Activated CD4-positive, alpha-beta T cell treated with anti-CD3 and anti-CD28 coated beads for 36 hours (primary cell): ENCODE results near the gene MPRIP. TPM values are rescaled to one million over a fixed set of nuclear protein-coding genes. Genes with fewer than 3 reads are reported as not detected.

ENCODE experiments used
- ATAC-seq: fragments of 200-7000 bp; cut with Tn5 transposase; one replicate; pipeline ENCODE4 v1.10.0; 2021; ENCODE audit warnings: mild to moderate bottlenecking, moderate library complexity
- CTCF ChIA-PET: fragments of 350-600 bp; sonication (Branson Sonifier 250); formaldehyde crosslinking; loops from one replicate; lab custom pipeline; 2021; ENCODE audit warnings: antibody characterized with exemption; lab: Charles Lee
- POLR2A ChIA-PET: fragments of 350-600 bp; sonication (Branson Sonifier 250); formaldehyde crosslinking; loops from one replicate; lab custom pipeline; 2021; ENCODE audit warnings: antibody characterized with exemption, inconsistent platforms; lab: Charles Lee
- DNase-seq: peaks from one replicate; pipeline ENCODE4 v3.0.0-alpha.2; 2020
- H3K27ac Mint-ChIP-seq: one replicate; pipeline ENCODE4 v1.8.0; 2021; ENCODE audit warnings: mixed read lengths
- H3K27me3 Mint-ChIP-seq: one replicate; pipeline ENCODE4 v1.8.0; 2021; ENCODE audit warnings: mixed read lengths
- H3K36me3 Mint-ChIP-seq: one replicate; pipeline ENCODE4 v1.8.0; 2021; ENCODE audit warnings: low read depth, mixed read lengths
- H3K4me1 Mint-ChIP-seq: one replicate; pipeline ENCODE4 v1.8.0; 2021; ENCODE audit warnings: mixed read lengths
- H3K4me3 Mint-ChIP-seq: one replicate; pipeline ENCODE4 v1.8.0; 2021; ENCODE audit warnings: mild to moderate bottlenecking, moderate library complexity, mixed read lengths
- H3K9me3 Mint-ChIP-seq: one replicate; pipeline ENCODE4 v1.8.0; 2021; ENCODE audit warnings: low read depth, mixed read lengths
- intact Hi-C, 2 experiments: fragments of 100-400 bp; cut with DNase I in 1 of 2; cut with micrococcal nuclease in 1 of 2; formaldehyde crosslinking; loops; one replicate each; pipeline versions ENCODE4 v1.14.2 to v1.15.1; 2022 to 2024; cut with DNase I, micrococcal nuclease
- total RNA-seq, 2 experiments: library from RNA; stranded (reverse); gene quantifications; one replicate each; pipeline ENCODE4 v1.2.3, GENCODE V29; 2021

MPRIP gene
- total RNA-seq, 2 experiments from 2014 or later: 131 to 179 TPM

- POLR2A ChIA-PET: no interaction called here
- Mint-ChIP-seq H3K27me3 (no peaks in the 10 kb centered on the region), H3K27ac (no peak overlapping the region), H3K4me1 (no peaks in the 10 kb centered on the region), H3K4me3 (no peak overlapping the region), H3K9me3 (no peaks in the 10 kb centered on the region), H3K36me3 (peaks cover 33% of the 10 kb centered on the region)
- CTCF ChIA-PET: interaction anchor here (1.0 kb wide), 1 partner anchor 50 kb away, joined by 4 read pairs; no protein-coding TSS in a partner anchor
- DNase-seq (no peak), ATAC-seq (no peak)
- intact Hi-C loops: no loop called here
These were observed 178.3 kb downstream of the MPRIP start for GRCh38 chr17:17220529-17220928.

GRCh38 chr17:17221329-17221728 is 179.1 kb downstream of the MPRIP start:
- POLR2A ChIA-PET: no interaction called here
- ATAC-seq (no peak), DNase-seq (no peak)
- Mint-ChIP-seq H3K27me3 (no peaks in the 10 kb centered on the region), H3K36me3 (peaks cover 35% of the 10 kb centered on the region), H3K4me1 (no peaks in the 10 kb centered on the region), H3K9me3 (no peaks in the 10 kb centered on the region), H3K27ac (no peak overlapping the region), H3K4me3 (no peak overlapping the region)
- CTCF ChIA-PET: interaction anchor here (0.6 to 1.0 kb wide), 4 partner anchors 44 to 91 kb away, joined by 3 to 4 read pairs (median 4); no protein-coding TSS in a partner anchor
- intact Hi-C loops: no loop called here

GRCh38 chr17:17223736-17224135 is 181.5 kb downstream of the MPRIP start:
- no peak overlapping the region for H3K27ac Mint-ChIP-seq

GRCh38 chr17:17224137-17224536 is 181.9 kb downstream of the MPRIP start:
- H3K4me3 Mint-ChIP-seq: no peak overlapping the region
- H3K9me3 Mint-ChIP-seq: no peaks in the 10 kb centered on the region
- H3K27me3 Mint-ChIP-seq: no peaks in the 10 kb centered on the region
- DNase-seq (no peak), ATAC-seq (no peak)
- CTCF ChIA-PET: no interaction called here
- peaks cover 36% of the 10 kb centered on the region for H3K36me3 Mint-ChIP-seq
- no peaks in the 10 kb centered on the region for H3K4me1 Mint-ChIP-seq
- H3K27ac Mint-ChIP-seq: no peak overlapping the region
- POLR2A ChIA-PET: no interaction called here
- intact Hi-C loops: no loop called here

More at GRCh38 chr17:17223736-17224135, 181.5 kb downstream of the MPRIP start:
- ATAC-seq (no peak), DNase-seq (no peak)
- ChIA-PET POLR2A (no interaction called here), CTCF (no interaction called here)
- Mint-ChIP-seq H3K4me1 (no peaks in the 10 kb centered on the region), H3K9me3 (no peaks in the 10 kb centered on the region), H3K27me3 (no peaks in the 10 kb centered on the region), H3K4me3 (no peak overlapping the region), H3K36me3 (peaks cover 35% of the 10 kb centered on the region)
- intact Hi-C loops: no loop called here

- H3K36me3 Mint-ChIP-seq: peaks cover 43% of the 10 kb centered on the region
- ChIA-PET CTCF (interaction anchor here (1.5 kb wide), 1 partner anchor 45 kb away, joined by 3 read pairs; no protein-coding TSS in a partner anchor), POLR2A (no interaction called here)
- H3K27me3 Mint-ChIP-seq: no peaks in the 10 kb centered on the region
- H3K27ac Mint-ChIP-seq: no peak overlapping the region
- no peaks in the 10 kb centered on the region for H3K9me3 Mint-ChIP-seq
- intact Hi-C loops: no loop called here
- DNase-seq: no peak
- no peak for ATAC-seq
- no peaks in the 10 kb centered on the region for H3K4me1 Mint-ChIP-seq
- no peak overlapping the region for H3K4me3 Mint-ChIP-seq
These were observed 183.6 kb downstream of the MPRIP start for GRCh38 chr17:17225901-17226300.

GRCh38 chr17:17226451-17227265 is 184.4 kb downstream of the MPRIP start:
- Mint-ChIP-seq H3K4me3 (no peak overlapping the region), H3K9me3 (no peaks in the 10 kb centered on the region), H3K36me3 (peaks cover 40% of the 10 kb centered on the region), H3K27me3 (no peaks in the 10 kb centered on the region), H3K27ac (no peak overlapping the region), H3K4me1 (no peaks in the 10 kb centered on the region)
- no peak for DNase-seq
- ChIA-PET POLR2A (no interaction called here), CTCF (interaction anchor here (1.5 kb wide), 1 partner anchor 44 kb away, joined by 3 read pairs; no protein-coding TSS in a partner anchor)
- no peak for ATAC-seq
- intact Hi-C loops: no loop called here

GRCh38 chr17:17227608-17228520 is 185.6 kb downstream of the MPRIP start:
- no peak for ATAC-seq
- ChIA-PET CTCF (no interaction called here), POLR2A (no interaction called here)
- H3K27me3 Mint-ChIP-seq: no peaks in the 10 kb centered on the region
- H3K36me3 Mint-ChIP-seq: peaks cover 38% of the 10 kb centered on the region
- no peak overlapping the region for H3K27ac Mint-ChIP-seq
- intact Hi-C loops: no loop called here
- no peak overlapping the region for H3K4me3 Mint-ChIP-seq
- H3K4me1 Mint-ChIP-seq: no peaks in the 10 kb centered on the region
- H3K9me3 Mint-ChIP-seq: no peaks in the 10 kb centered on the region
- no peak for DNase-seq

- no peaks in the 10 kb centered on the region for H3K4me1 Mint-ChIP-seq
- ATAC-seq (no peak), DNase-seq (no peak)
- ChIA-PET CTCF (interaction anchor here (0.6 to 1.1 kb wide), 2 partner anchors 85 to 87 kb away, joined by 3 to 4 read pairs; no protein-coding TSS in a partner anchor), POLR2A (no interaction called here)
- H3K36me3 Mint-ChIP-seq: peaks cover 33% of the 10 kb centered on the region
- H3K4me3 Mint-ChIP-seq: no peak overlapping the region
- intact Hi-C loops: no loop called here
- no peaks in the 10 kb centered on the region for H3K9me3 Mint-ChIP-seq
- no peak overlapping the region for H3K27ac Mint-ChIP-seq
- H3K27me3 Mint-ChIP-seq: no peaks in the 10 kb centered on the region
These were observed 186.4 kb downstream of the MPRIP start for GRCh38 chr17:17228521-17229279.

GRCh38 chr17:17229416-17230384 is 187.4 kb downstream of the MPRIP start:
- Mint-ChIP-seq H3K4me3 (no peak overlapping the region), H3K27me3 (no peaks in the 10 kb centered on the region), H3K36me3 (peaks cover 33% of the 10 kb centered on the region), H3K9me3 (no peaks in the 10 kb centered on the region), H3K4me1 (no peaks in the 10 kb centered on the region), H3K27ac (no peak overlapping the region)
- intact Hi-C loops: loop anchor here in 1 of 2 experiments (10.0 kb wide), 1 partner anchor 225 kb away; no protein-coding TSS in a partner anchor
- DNase-seq (no peak), ATAC-seq (no peak)
- POLR2A ChIA-PET: interaction anchor here (0.7 kb wide), 1 partner anchor 188 kb away, joined by 4 read pairs; no protein-coding TSS in a partner anchor
- CTCF ChIA-PET: interaction anchor here (1.1 kb wide), 1 partner anchor 88 kb away, joined by 3 read pairs; no protein-coding TSS in a partner anchor
